Parathyroid adenoma (tissue), 2 donors: Measurements from ENCODE around the gene LRRC26.
A peak's percentile ranks its signal among the peaks of the same experiment; 100 is the strongest.

Source experiments
- H2AFZ ChIP-seq: fragments of 300-600 bp; sonication (generic); one replicate; pipeline ENCODE4 v1.7.0; 2017; ENCODE audit warnings: antibody characterized with exemption, mild to moderate bottlenecking
- H3K27ac ChIP-seq: fragments of 300-600 bp; sonication (generic); one replicate; pipeline ENCODE4 v1.7.0; 2017
- H3K27me3 ChIP-seq: fragments of 300-600 bp; sonication (generic); one replicate; pipeline ENCODE4 v1.7.0; 2017; ENCODE audit warnings: low read length; ENCODE audit not compliant: control insufficient read depth, insufficient read depth
- H3K36me3 ChIP-seq: fragments of 300-600 bp; sonication (generic); one replicate; pipeline ENCODE4 v1.7.0; 2017; ENCODE audit warnings: low read length; ENCODE audit not compliant: control insufficient read depth, insufficient read depth
- H3K4me1 ChIP-seq: fragments of 300-600 bp; sonication (generic); one replicate; pipeline ENCODE4 v1.7.0; 2017; ENCODE audit warnings: control low read depth
- H3K4me2 ChIP-seq: fragments of 300-600 bp; sonication (generic); one replicate; pipeline ENCODE4 v1.7.0; 2017; ENCODE audit warnings: low read length
- H3K4me3 ChIP-seq: fragments of 300-600 bp; sonication (generic); one replicate; pipeline ENCODE4 v1.7.0; 2017; ENCODE audit warnings: low read depth, low read length
- H3K79me2 ChIP-seq: fragments of 300-600 bp; sonication (generic); one replicate; pipeline ENCODE4 v1.7.0; 2017; ENCODE audit warnings: control low read depth
- H3K9ac ChIP-seq: fragments of 300-600 bp; sonication (generic); one replicate; pipeline ENCODE4 v1.7.0; 2017; ENCODE audit warnings: mild to moderate bottlenecking
- H3K9me3 ChIP-seq: fragments of 300-600 bp; sonication (generic); one replicate; pipeline ENCODE4 v1.7.0; 2017; ENCODE audit warnings: low read length; ENCODE audit not compliant: control insufficient read depth
- CTCF ChIP-seq: fragments of 300-600 bp; sonication (generic); IDR thresholded peaks from one replicate; pipeline ENCODE4 v1.7.0; 2017; ENCODE audit warnings: antibody characterized with exemption, mild to moderate bottlenecking
- donor health status: primary hyperparathyroidism.

LRRC26 gene

GRCh38 chr9:137212520-137212919 is 42.7 kb upstream of the LRRC26 start:
- no peak overlapping the region for H3K4me3 ChIP-seq
- H3K27me3 ChIP-seq = no peaks in the 10 kb centered on the region
- H2AFZ ChIP-seq = no peak overlapping the region
- no peaks in the 10 kb centered on the region for H3K79me2 ChIP-seq
- H3K36me3 ChIP-seq = no peaks in the 10 kb centered on the region
- no peaks in the 10 kb centered on the region for H3K4me1 ChIP-seq
- no peak overlapping the region for H3K9ac ChIP-seq
- H3K27ac ChIP-seq = no peak overlapping the region
- no peak overlapping the region for H3K4me2 ChIP-seq
- TF ChIP-seq CTCF = no peak
- H3K9me3 ChIP-seq = no peaks in the 10 kb centered on the region

- Histone ChIP-seq H2AFZ (no peak overlapping the region), H3K9ac (no peak overlapping the region), H3K36me3 (no peaks in the 10 kb centered on the region), H3K4me3 (no peak overlapping the region), H3K79me2 (no peaks in the 10 kb centered on the region), H3K27ac (no peak overlapping the region), H3K4me2 (no peak overlapping the region), H3K27me3 (no peaks in the 10 kb centered on the region), H3K9me3 (no peaks in the 10 kb centered on the region), H3K4me1 (no peaks in the 10 kb centered on the region)
- no peak for TF ChIP-seq CTCF
These were observed 41.7 kb upstream of the LRRC26 start for GRCh38 chr9:137211532-137211931.

- Histone ChIP-seq H3K79me2 (peaks cover 17% of the 10 kb centered on the region), H3K4me3 (peak overlapping the region; percentile 74), H2AFZ (no peak overlapping the region), H3K9me3 (no peaks in the 10 kb centered on the region), H3K4me2 (peak overlapping the region; percentile 67), H3K27ac (no peak overlapping the region), H3K27me3 (no peaks in the 10 kb centered on the region), H3K9ac (no peak overlapping the region), H3K4me1 (no peaks in the 10 kb centered on the region), H3K36me3 (no peaks in the 10 kb centered on the region)
- no peak for TF ChIP-seq CTCF
These were observed 36.8 kb upstream of the LRRC26 start for GRCh38 chr9:137206602-137207001.

DNA sequence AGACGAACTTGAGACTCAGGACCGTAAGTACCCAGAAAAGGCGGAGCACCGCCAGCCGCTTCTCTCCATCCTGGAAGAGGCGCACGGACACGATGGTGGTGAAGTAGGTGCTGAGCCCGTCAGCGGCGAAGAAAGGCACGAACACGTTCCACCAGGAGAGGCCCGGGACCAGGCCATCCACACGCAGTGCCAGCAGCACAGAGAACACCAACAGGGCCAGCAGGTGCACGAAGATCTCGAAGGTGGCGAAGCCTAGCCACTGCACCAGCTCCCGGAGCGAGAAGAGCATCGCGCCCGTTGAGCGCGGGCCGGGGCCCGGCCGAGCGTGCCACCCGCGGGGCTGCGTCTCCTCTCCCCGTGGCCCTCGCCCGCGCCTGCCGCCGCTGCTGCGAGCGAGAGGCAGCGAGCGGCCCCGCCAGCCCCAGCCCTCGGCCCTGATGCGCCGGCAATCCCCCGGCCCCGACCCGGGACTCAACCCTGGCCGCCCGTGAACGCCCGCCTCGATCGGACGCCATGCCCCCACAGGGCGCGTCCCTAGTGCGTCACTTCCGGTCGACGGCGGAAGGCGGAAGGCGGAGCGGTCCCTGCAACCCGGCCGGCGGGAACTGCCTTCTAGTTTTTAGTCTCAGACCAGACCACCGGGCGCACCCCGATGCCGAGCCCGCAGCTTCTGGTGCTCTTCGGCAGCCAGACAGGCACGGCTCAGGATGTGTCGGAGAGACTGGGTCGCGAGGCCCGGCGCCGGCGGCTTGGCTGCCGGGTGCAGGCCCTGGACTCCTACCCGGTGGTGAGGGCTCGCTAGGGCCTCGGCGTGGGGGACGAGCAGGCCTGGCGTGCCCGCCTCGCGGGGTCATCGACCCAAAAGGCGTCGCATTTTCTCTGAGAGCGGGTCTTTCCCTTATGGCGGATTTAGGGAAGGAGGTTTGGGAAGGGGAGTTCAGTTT is 35.5 kb upstream of the LRRC26 start, which contains the start of the genes NDOR1 and TMEM203:
NDOR1 (plus strand) TSS at position 575 of the 944 bp plus-strand sequence; CDS start at position 653, 78 bp downstream.
TMEM203 (minus strand) TSS at position 523 of the 944 bp plus-strand sequence; CDS start at position 289, 234 bp downstream.
- Histone ChIP-seq H3K27me3 (no peaks in the 10 kb centered on the region), H3K9me3 (no peaks in the 10 kb centered on the region), H3K4me3 (peak within 1 kb of the TSS; percentile 74), H3K27ac (peak within 1 kb of the TSS; percentile 44), H3K4me2 (peak within 1 kb of the TSS; percentile 67), H3K36me3 (no peaks in the 10 kb centered on the region), H3K4me1 (no peaks in the 10 kb centered on the region), H3K79me2 (peaks cover 17% of the 10 kb centered on the region), H3K9ac (peak within 1 kb of the TSS; percentile 76), H2AFZ (peak within 1 kb of the TSS; percentile 94)
- TF ChIP-seq CTCF = no peak
